ENCODE measurements around the gene ZSCAN23.

DNA sequence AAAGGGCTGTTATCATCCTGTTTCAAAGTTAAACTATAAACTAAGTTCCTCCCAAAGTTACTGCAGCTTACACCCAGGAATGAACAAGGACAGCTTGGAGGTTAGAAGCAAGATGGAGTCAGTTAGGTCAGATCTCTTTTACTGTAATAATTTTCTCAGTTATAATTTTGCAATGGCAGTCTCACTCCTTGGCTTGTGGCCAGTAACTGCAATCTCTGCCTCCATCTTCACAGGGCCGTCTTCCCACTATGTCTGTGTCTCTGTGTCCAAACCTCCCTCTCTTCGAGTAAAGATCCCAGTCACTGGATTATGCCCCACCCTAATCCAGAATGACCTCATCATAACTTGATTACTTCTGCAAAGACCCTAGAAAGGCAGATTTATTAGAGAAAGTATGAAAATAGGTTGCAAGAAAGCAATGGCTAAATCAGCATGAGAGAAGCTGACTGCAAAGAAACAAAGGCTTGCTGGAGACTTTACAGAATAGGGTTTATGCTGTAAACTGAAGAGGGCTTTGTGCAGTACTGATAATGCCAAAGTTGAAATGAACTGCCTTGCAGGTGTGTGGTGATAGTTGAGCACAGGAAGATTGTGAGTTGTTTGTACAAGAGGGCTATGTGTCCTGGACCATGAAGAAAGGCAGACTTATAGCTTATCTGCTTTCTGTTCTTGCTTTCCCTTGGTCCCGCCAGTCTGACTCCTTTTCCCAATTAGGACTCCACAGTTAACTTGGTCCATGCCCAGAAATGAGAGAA lies 43.9 kb upstream of the ZSCAN23 start:
- TF ChIP-seq, protein P1, sequence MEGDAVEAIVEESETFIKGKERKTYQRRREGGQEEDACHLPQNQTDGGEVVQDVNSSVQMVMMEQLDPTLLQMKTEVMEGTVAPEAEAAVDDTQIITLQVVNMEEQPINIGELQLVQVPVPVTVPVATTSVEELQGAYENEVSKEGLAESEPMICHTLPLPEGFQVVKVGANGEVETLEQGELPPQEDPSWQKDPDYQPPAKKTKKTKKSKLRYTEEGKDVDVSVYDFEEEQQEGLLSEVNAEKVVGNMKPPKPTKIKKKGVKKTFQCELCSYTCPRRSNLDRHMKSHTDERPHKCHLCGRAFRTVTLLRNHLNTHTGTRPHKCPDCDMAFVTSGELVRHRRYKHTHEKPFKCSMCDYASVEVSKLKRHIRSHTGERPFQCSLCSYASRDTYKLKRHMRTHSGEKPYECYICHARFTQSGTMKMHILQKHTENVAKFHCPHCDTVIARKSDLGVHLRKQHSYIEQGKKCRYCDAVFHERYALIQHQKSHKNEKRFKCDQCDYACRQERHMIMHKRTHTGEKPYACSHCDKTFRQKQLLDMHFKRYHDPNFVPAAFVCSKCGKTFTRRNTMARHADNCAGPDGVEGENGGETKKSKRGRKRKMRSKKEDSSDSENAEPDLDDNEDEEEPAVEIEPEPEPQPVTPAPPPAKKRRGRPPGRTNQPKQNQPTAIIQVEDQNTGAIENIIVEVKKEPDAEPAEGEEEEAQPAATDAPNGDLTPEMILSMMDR (IDR thresholded peaks at IDR 0.05; ENCODE audit: low read depth, low read length): no peak
- TF ChIP-seq POLR2A (IDR thresholded peaks at IDR 0.05; ENCODE audit: extremely low read depth, insufficient read length): no peak
- TF ChIP-seq MYC (IDR thresholded peaks at IDR 0.05; ENCODE audit: low read depth, low read length): no peak

Measured in NB4 (cell line).